GM19351 (cell line): ENCODE data around the gene IL19.
"Not testable (repeated sequence)": the region's sequence is repeated elsewhere in the genome, so short reads cannot be mapped to it uniquely, and the experiment has no call there.

Source experiments
- ATAC-seq: cut with Tn5 transposase; IDR thresholded peaks from one replicate; pipeline ENCODE4 v1.9.1; 2021; ENCODE audit warnings: mild to moderate bottlenecking, moderate library complexity; ENCODE audit not compliant: unreplicated experiment

Gene IL19

GRCh38 chr1:206772243-206772937, 1.8 kb downstream of the IL19 start, which contains the start of gene IL10:
Gene IL10, minus strand, starts transcription at chr1:206772494. Its CDS starts 59 bp downstream, at chr1:206772435.
- ATAC-seq, result no peak

GRCh38 chr1:206774093-206774492, 3.5 kb downstream of the IL19 start:
- ATAC-seq, result no peak

- ATAC-seq, result no peak
These were observed 5.7 kb downstream of the IL19 start for GRCh38 chr1:206776229-206776628.

- ATAC-seq, result no peak
These were observed 7.5 kb downstream of the IL19 start for GRCh38 chr1:206778031-206778430.

- not testable (repeated sequence) for ATAC-seq
These were observed 8.3 kb downstream of the IL19 start for GRCh38 chr1:206778911-206779310.

GRCh38 chr1:206779638-206780037, 9.1 kb downstream of the IL19 start:
- no peak for ATAC-seq

GRCh38 chr1:206782448-206782847, 11.9 kb downstream of the IL19 start:
- ATAC-seq, result peak; percentile 54

- ATAC-seq, result no peak
These were observed 12.9 kb downstream of the IL19 start for GRCh38 chr1:206783506-206783905.

- ATAC-seq, result peak; percentile 66
These were observed 13.9 kb downstream of the IL19 start for GRCh38 chr1:206784471-206784903.

GRCh38 chr1:206785182-206785765, 14.7 kb downstream of the IL19 start:
- ATAC-seq, result no peak

- ATAC-seq, result peak; percentile 32
These were observed 15.8 kb downstream of the IL19 start for GRCh38 chr1:206786212-206786886.

GRCh38 chr1:206787891-206788290, 17.3 kb downstream of the IL19 start:
- no peak for ATAC-seq

- ATAC-seq, result no peak
These were observed 18.0 kb downstream of the IL19 start for GRCh38 chr1:206788487-206789050.

- ATAC-seq, result peak; percentile 44
These were observed 20.1 kb downstream of the IL19 start for GRCh38 chr1:206790502-206791250.

GRCh38 chr1:206792939-206793607, 22.5 kb downstream of the IL19 start:
- peak; percentile 45 for ATAC-seq

GRCh38 chr1:206793620-206794019, 23.0 kb downstream of the IL19 start:
- ATAC-seq, result no peak

- no peak for ATAC-seq
These were observed 23.8 kb downstream of the IL19 start for GRCh38 chr1:206794294-206794908.

GRCh38 chr1:206796116-206796515, 25.5 kb downstream of the IL19 start:
- ATAC-seq, result no peak

- no peak for ATAC-seq
These were observed 26.4 kb downstream of the IL19 start for GRCh38 chr1:206796981-206797402.
